PC-3 (cell line): Measurements from ENCODE around the gene LINC00305. TPM values are rescaled to one million over a fixed set of nuclear protein-coding genes. Genes with fewer than 3 reads are reported as not detected.

ENCODE experiments used
- ATAC-seq: fragments of 200-7000 bp; cut with Tn5 transposase; 2 replicates; pipeline ENCODE4 v1.9.1; 2020; ENCODE audit warnings: mild to moderate bottlenecking, moderate library complexity
- BruUV-seq: library from RNA; stranded (reverse); fragments of 400-500 nt; replicated peaks from 2 replicates; lab custom pipeline; 2021; lab: Mats Ljungman, UMichigan
- CTCF ChIA-PET: fragments of 300-600 bp; sonication (Branson Sonifier 250); formaldehyde crosslinking; loops from one replicate; lab custom pipeline; 2022; ENCODE audit warnings: antibody characterized with exemption; lab: Charles Lee
- POLR2A ChIA-PET: fragments of 300-600 bp; sonication (Branson Sonifier 250); formaldehyde crosslinking; loops from one replicate; lab custom pipeline; 2022; ENCODE audit warnings: antibody characterized with exemption; ENCODE audit not compliant: unreplicated experiment; lab: Charles Lee
- DNase-seq: peaks from one replicate; pipeline ENCODE4 v3.0.0-alpha.2; 2015
- H2AFZ ChIP-seq: fragments of 300-600 bp; sonication (generic); 2 replicates; pipeline ENCODE4 v1.6.0; 2016; ENCODE audit warnings: antibody characterized with exemption, low read length
- H3F3A ChIP-seq: fragments of 300-600 bp; sonication (generic); one replicate; pipeline ENCODE4 v1.6.0; 2017; ENCODE audit warnings: antibody characterized with exemption, low read length, control low read depth, mild to moderate bottlenecking; ENCODE audit not compliant: unreplicated experiment
- H3K27ac ChIP-seq: fragments of 300-600 bp; sonication (generic); 2 replicates; pipeline ENCODE4 v1.5.1; 2016; ENCODE audit warnings: mild to moderate bottlenecking, low read length
- H3K27me3 ChIP-seq: fragments of 300-600 bp; sonication (generic); 2 replicates; pipeline ENCODE4 v1.6.1; 2016; ENCODE audit warnings: low read length, mixed read lengths
- H3K36me3 ChIP-seq: fragments of 300-600 bp; sonication (generic); 2 replicates; pipeline ENCODE4 v1.6.1; 2016; ENCODE audit warnings: low read depth, mixed run types, low read length, mixed read lengths
- H3K4me1 ChIP-seq: fragments of 300-600 bp; sonication (generic); 2 replicates; pipeline ENCODE4 v1.5.1; 2016; ENCODE audit warnings: low read length; ENCODE audit not compliant: insufficient read depth
- H3K4me2 ChIP-seq: fragments of 300-600 bp; sonication (generic); 2 replicates; pipeline ENCODE4 v1.6.0; 2016; ENCODE audit warnings: low read length
- H3K4me3 ChIP-seq: fragments of 300-600 bp; sonication (generic); 2 replicates; pipeline ENCODE4 v1.5.1; 2016; ENCODE audit warnings: mild to moderate bottlenecking, low read length, mixed read lengths
- H3K79me2 ChIP-seq: fragments of 300-600 bp; sonication (generic); 2 replicates; pipeline ENCODE4 v1.6.1; 2017; ENCODE audit warnings: low read length, mixed read lengths
- H3K9ac ChIP-seq: fragments of 300-600 bp; sonication (generic); 2 replicates; pipeline ENCODE4 v1.6.0; 2016; ENCODE audit warnings: mild to moderate bottlenecking, low read length
- H3K9me2 ChIP-seq: fragments of 300-600 bp; sonication (generic); replicated peaks from 2 replicates; pipeline ENCODE4 v1.6.1; 2016; ENCODE audit warnings: mixed run types, low read length, mixed read lengths
- H3K9me3 ChIP-seq: fragments of 300-600 bp; sonication (generic); 2 replicates; pipeline ENCODE4 v1.6.1; 2016; ENCODE audit warnings: low read length, mixed read lengths
- H4K20me1 ChIP-seq: fragments of 300-600 bp; sonication (generic); 2 replicates; pipeline ENCODE4 v1.6.1; 2016; ENCODE audit warnings: low read length, mixed read lengths
- CTCF ChIP-seq: fragments of 300-600 bp; sonication (generic); conservative IDR thresholded peaks from 2 replicates; pipeline ENCODE4 v1.5.1; 2017; ENCODE audit warnings: antibody characterized with exemption, low read depth, mild to moderate bottlenecking, low read length
- EZH2 ChIP-seq: fragments of 300-600 bp; sonication (generic); IDR thresholded peaks from one replicate; pipeline ENCODE4 v1.6.1; 2017; ENCODE audit warnings: antibody characterized with exemption, mild to moderate bottlenecking, low read length; ENCODE audit not compliant: unreplicated experiment
- EZH2phosphoT487 ChIP-seq: fragments of 300-600 bp; sonication (generic); IDR thresholded peaks from 2 replicates; pipeline ENCODE4 v1.6.1; 2018; ENCODE audit warnings: mild to moderate bottlenecking, antibody characterized with exemption, low read length, borderline replicate concordance
- intact Hi-C: fragments of 100-400 bp; cut with micrococcal nuclease; formaldehyde crosslinking; loops from 2 replicates; pipeline ENCODE4 v1.9.0; 2023
- total RNA-seq: library from RNA; depleted of rRNA; stranded (reverse); fragments of >200 nt; gene quantifications from 2 replicates; pipeline ENCODE4 v1.2.3, GENCODE V29; 2014

LINC00305 gene
- total RNA-seq, 1 experiment from 2014 or later = not detected

GRCh38 chr18:64183665-64184064, 34.8 kb upstream of the LINC00305 start:
- Histone ChIP-seq H3K4me2 (no peak overlapping the region), H3K4me3 (no peak overlapping the region), H3K9me2 (no peaks in the 10 kb centered on the region), H3K27ac (no peak overlapping the region), H3K27me3 (peaks cover 47% of the 10 kb centered on the region), H3F3A (no peaks in the 10 kb centered on the region), H4K20me1 (no peaks in the 10 kb centered on the region), H3K36me3 (no peaks in the 10 kb centered on the region), H3K4me1 (no peaks in the 10 kb centered on the region), H3K9ac (no peak overlapping the region), H2AFZ (no peak overlapping the region), H3K79me2 (no peaks in the 10 kb centered on the region), H3K9me3 (no peaks in the 10 kb centered on the region)
- BruUV-seq = no TSS peak
- CTCF ChIA-PET = no interaction called here
- no peak for DNase-seq
- no peak for ATAC-seq
- TF ChIP-seq CTCF (no peak), EZH2 (no peak), EZH2phosphoT487 (no peak)
- POLR2A ChIA-PET = no interaction called here
- intact Hi-C loops = no loop called here

- no peaks in the 10 kb centered on the region for H3K36me3 ChIP-seq
- BruUV-seq = no TSS peak
- no peak overlapping the region for H3K9ac ChIP-seq
- CTCF ChIA-PET = no interaction called here
- no peak overlapping the region for H2AFZ ChIP-seq
- POLR2A ChIA-PET = no interaction called here
- no peaks in the 10 kb centered on the region for H3F3A ChIP-seq
- H3K9me2 ChIP-seq = no peaks in the 10 kb centered on the region
- H3K79me2 ChIP-seq = no peaks in the 10 kb centered on the region
- no peaks in the 10 kb centered on the region for H4K20me1 ChIP-seq
- DNase-seq = no peak
- no peak overlapping the region for H3K4me3 ChIP-seq
- H3K27ac ChIP-seq = no peak overlapping the region
- intact Hi-C loops = no loop called here
- H3K4me2 ChIP-seq = no peak overlapping the region
- H3K27me3 ChIP-seq = peaks cover 30% of the 10 kb centered on the region
- TF ChIP-seq CTCF (no peak), EZH2 (no peak), EZH2phosphoT487 (no peak)
- H3K9me3 ChIP-seq = no peaks in the 10 kb centered on the region
- ATAC-seq = no peak
- H3K4me1 ChIP-seq = no peaks in the 10 kb centered on the region
Observed at GRCh38 chr18:64180617-64181016, 31.7 kb upstream of the LINC00305 start.

- Histone ChIP-seq H3K27me3 (peaks cover 29% of the 10 kb centered on the region), H3K4me2 (no peak overlapping the region), H3K4me1 (no peaks in the 10 kb centered on the region), H3K27ac (no peak overlapping the region), H3K9me3 (no peaks in the 10 kb centered on the region), H3K9me2 (no peaks in the 10 kb centered on the region), H3F3A (no peaks in the 10 kb centered on the region), H3K4me3 (no peak overlapping the region), H3K36me3 (no peaks in the 10 kb centered on the region), H4K20me1 (no peaks in the 10 kb centered on the region), H2AFZ (no peak overlapping the region), H3K79me2 (no peaks in the 10 kb centered on the region), H3K9ac (no peak overlapping the region)
- POLR2A ChIA-PET = no interaction called here
- ATAC-seq = no peak
- intact Hi-C loops = no loop called here
- no TSS peak for BruUV-seq
- CTCF ChIA-PET = no interaction called here
- no peak for DNase-seq
- TF ChIP-seq EZH2phosphoT487 (no peak), EZH2 (no peak), CTCF (no peak)
Observed at GRCh38 chr18:64180171-64180570, 31.3 kb upstream of the LINC00305 start.
